ENCODE measurements around the gene CHGA. TPM values are rescaled to one million over a fixed set of nuclear protein-coding genes. Genes with fewer than 3 reads are reported as not detected.

The CHGA gene
- total and polyA plus RNA-seq, 4 experiments from 2014 or later: not detected

DNA sequence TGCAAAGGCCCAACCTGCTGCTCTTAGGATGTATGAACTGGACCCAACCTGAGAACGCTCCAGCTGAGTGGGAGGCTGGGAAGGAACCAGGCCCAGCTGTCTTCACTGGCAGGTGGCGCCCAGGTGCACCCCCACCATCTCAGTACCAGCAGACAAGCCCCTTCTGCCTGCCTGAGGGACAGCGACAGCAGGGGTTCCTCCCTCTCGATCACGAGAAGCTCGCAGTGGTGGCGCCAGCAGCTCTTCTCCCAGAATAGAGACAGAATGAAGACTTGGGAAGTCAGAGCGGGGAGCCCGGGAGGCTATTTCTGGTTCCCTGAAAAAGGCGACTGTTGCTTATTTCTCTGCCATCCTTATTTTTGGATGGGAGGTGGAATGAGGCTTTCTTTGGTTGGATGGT is 46.5 kb downstream of the CHGA start:
- Histone ChIP-seq H3K27me3 (ENCODE audit: insufficient read depth, low read length) (no peaks in the 10 kb centered on the region), H3K4me3 (ENCODE audit: low read length in 2 of 2) (no peak overlapping the region), H3K27ac (ENCODE audit: low read depth, low read length) (no peak overlapping the region), H3K4me1 (ENCODE audit: insufficient read depth, low read length) (no peaks in the 10 kb centered on the region), H3K36me3 (ENCODE audit: insufficient read depth, low read length) (no peaks in the 10 kb centered on the region), H3K9me3 (ENCODE audit: control insufficient read depth in 1 of 2, low read length in 2 of 2) (no peaks in the 10 kb centered on the region)
- peaks cover 8 to 25% of the 10 kb centered on the region in 2 donors for H3K36me3 Mint-ChIP-seq
- no peak for DNase-seq
- peaks cover 0 to 2% (median 0%) of the 10 kb centered on the region in 8 donors for H3K9me3 Mint-ChIP-seq
- POLR2A ChIA-PET (ENCODE audit: partially characterized antibody): no interaction called here
- intact Hi-C loops (cut with micrococcal nuclease): no loop called here
- H3K27ac Mint-ChIP-seq: no peak overlapping the region
- no peak overlapping the region for H3K4me3 Mint-ChIP-seq
- no peaks in the 10 kb centered on the region for H3K27me3 Mint-ChIP-seq
- peaks cover 0 to 10% (median 2%) of the 10 kb centered on the region in 4 donors for H3K4me1 Mint-ChIP-seq
- CTCF ChIA-PET (ENCODE audit: partially characterized antibody): no interaction called here

DNA sequence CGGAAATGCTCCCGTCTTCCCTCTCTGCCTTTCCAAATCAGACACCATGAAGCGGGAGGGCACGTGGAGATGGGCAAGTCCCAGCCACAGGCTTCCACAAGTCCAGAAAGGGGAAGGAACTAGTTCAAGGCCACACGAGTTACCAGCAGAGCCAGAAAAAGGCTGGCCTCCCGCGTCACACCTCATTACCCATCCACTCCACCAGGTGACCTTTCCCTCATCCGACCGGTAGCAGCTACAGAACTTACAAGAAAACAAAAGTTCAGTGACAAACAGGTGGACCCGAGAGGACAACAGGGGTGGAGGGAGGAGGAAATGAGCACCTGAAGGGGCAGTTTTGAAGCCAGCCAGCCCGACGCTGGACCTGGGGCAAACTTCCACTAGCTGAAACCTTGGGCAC is 46.9 kb downstream of the CHGA start:
- POLR2A ChIA-PET (ENCODE audit: partially characterized antibody): no interaction called here
- Histone ChIP-seq H3K4me1 (ENCODE audit: insufficient read depth, low read length) (no peaks in the 10 kb centered on the region), H3K4me3 (ENCODE audit: low read length in 2 of 2) (no peak overlapping the region), H3K27ac (ENCODE audit: low read depth, low read length) (no peak overlapping the region), H3K36me3 (ENCODE audit: insufficient read depth, low read length) (no peaks in the 10 kb centered on the region), H3K27me3 (ENCODE audit: insufficient read depth, low read length) (no peaks in the 10 kb centered on the region), H3K9me3 (ENCODE audit: control insufficient read depth in 1 of 2, low read length in 2 of 2) (no peaks in the 10 kb centered on the region)
- Mint-ChIP-seq H3K4me3 (no peak overlapping the region), H3K4me1 (peaks cover 0 to 10% (median 2%) of the 10 kb centered on the region in 4 donors), H3K36me3 (peaks cover 10 to 28% of the 10 kb centered on the region in 2 donors), H3K27ac (no peak overlapping the region), H3K9me3 (peaks cover 0 to 5% (median 0%) of the 10 kb centered on the region in 8 donors), H3K27me3 (no peaks in the 10 kb centered on the region)
- DNase-seq: no peak
- CTCF ChIA-PET (ENCODE audit: partially characterized antibody): no interaction called here
- intact Hi-C loops (cut with micrococcal nuclease): loop anchor here (2.0 kb wide), 1 partner anchor 41 kb away; no protein-coding TSS in a partner anchor

DNA sequence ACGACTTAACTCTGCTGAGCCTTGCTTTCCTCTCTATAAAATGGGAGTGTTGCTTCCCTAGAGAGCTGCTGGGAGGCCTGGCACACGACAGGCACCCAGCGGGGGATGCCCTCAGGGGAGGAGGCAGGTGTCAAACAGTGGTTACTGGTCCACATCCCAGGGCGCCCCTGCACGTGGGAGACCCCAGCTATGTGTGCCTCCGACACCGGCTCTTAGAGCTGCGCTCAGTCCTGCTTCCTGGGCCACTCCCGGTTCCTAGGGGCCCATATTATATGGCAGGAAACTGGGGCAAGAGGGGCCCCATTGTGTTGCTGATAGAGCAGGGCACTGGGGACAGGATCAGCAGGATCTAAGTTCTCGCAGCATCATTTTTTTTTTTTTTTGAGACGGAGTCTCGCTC is 47.3 kb downstream of the CHGA start:
- POLR2A ChIA-PET (ENCODE audit: partially characterized antibody): no interaction called here
- H3K36me3 Mint-ChIP-seq: peaks cover 10 to 31% of the 10 kb centered on the region in 2 donors
- H3K9me3 Mint-ChIP-seq: peaks cover 0 to 5% (median 0%) of the 10 kb centered on the region in 8 donors
- no peak for DNase-seq
- no peak overlapping the region for H3K27ac Mint-ChIP-seq
- Histone ChIP-seq H3K4me3 (ENCODE audit: low read length in 2 of 2) (no peak overlapping the region), H3K4me1 (ENCODE audit: insufficient read depth, low read length) (no peaks in the 10 kb centered on the region), H3K9me3 (ENCODE audit: control insufficient read depth in 1 of 2, low read length in 2 of 2) (no peaks in the 10 kb centered on the region), H3K27ac (ENCODE audit: low read depth, low read length) (no peak overlapping the region), H3K27me3 (ENCODE audit: insufficient read depth, low read length) (no peaks in the 10 kb centered on the region), H3K36me3 (ENCODE audit: insufficient read depth, low read length) (no peaks in the 10 kb centered on the region)
- intact Hi-C loops (cut with micrococcal nuclease): loop anchor here (2.0 kb wide), 1 partner anchor 41 kb away; no protein-coding TSS in a partner anchor
- CTCF ChIA-PET (ENCODE audit: partially characterized antibody): no interaction called here
- peaks cover 0 to 6% (median under 1%) of the 10 kb centered on the region in 4 donors for H3K4me1 Mint-ChIP-seq
- no peak overlapping the region for H3K4me3 Mint-ChIP-seq
- H3K27me3 Mint-ChIP-seq: no peaks in the 10 kb centered on the region

DNA sequence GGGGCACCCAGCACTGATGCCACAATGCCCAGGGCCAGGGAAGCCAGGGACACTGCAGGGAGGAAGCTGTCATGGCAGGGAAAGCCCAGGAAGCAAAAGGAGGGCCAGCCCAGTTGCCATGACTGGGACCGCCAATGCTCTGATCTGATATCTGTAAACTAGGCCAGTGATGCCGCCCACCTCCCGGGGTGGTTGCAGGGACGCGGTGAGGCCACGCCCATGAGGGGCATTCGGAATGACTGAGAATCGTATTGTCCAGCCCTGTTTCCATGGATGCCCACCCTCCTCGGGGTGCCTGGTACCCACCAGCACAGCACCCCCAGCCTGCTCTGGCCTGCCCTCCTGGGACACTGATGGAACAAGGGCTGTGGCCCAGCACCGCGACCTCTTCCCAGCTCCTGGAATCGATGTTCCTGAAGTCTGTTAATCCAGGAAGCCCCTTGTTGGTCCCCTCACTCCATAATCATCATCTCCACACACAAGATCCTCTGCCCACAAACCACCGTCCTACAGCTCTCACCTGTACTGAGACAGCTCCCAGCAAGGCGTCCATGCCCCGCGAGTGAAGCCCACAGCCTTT is 48.7 kb downstream of the CHGA start:
- ChIA-PET CTCF (ENCODE audit: partially characterized antibody) (no interaction called here), POLR2A (ENCODE audit: partially characterized antibody) (no interaction called here)
- H3K27ac ChIP-seq (ENCODE audit: low read depth, low read length): no peak overlapping the region
- Mint-ChIP-seq H3K9me3 (peaks cover 0 to 9% (median 6%) of the 10 kb centered on the region in 8 donors), H3K4me1 (peaks cover 0 to 5% (median 0%) of the 10 kb centered on the region in 4 donors), H3K4me3 (no peak overlapping the region), H3K27ac (peak overlapping the region in 3 of 7 donors; percentile 18 to 67 (median 65)), H3K36me3 (peaks cover 19 to 45% of the 10 kb centered on the region in 2 donors), H3K27me3 (no peaks in the 10 kb centered on the region)
- DNase-seq: no peak
- no peaks in the 10 kb centered on the region for H3K27me3 ChIP-seq (ENCODE audit: insufficient read depth, low read length)
- H3K4me3 ChIP-seq (ENCODE audit: low read length in 2 of 2): no peak overlapping the region
- H3K36me3 ChIP-seq (ENCODE audit: insufficient read depth, low read length): peaks cover 4% of the 10 kb centered on the region
- no peaks in the 10 kb centered on the region for H3K4me1 ChIP-seq (ENCODE audit: insufficient read depth, low read length)
- peaks cover 0 to 4% of the 10 kb centered on the region in 2 donors for H3K9me3 ChIP-seq (ENCODE audit: control insufficient read depth in 1 of 2, low read length in 2 of 2)
- intact Hi-C loops (cut with micrococcal nuclease): loop anchor here (2.0 kb wide), 1 partner anchor 43 kb away; no protein-coding TSS in a partner anchor

DNA sequence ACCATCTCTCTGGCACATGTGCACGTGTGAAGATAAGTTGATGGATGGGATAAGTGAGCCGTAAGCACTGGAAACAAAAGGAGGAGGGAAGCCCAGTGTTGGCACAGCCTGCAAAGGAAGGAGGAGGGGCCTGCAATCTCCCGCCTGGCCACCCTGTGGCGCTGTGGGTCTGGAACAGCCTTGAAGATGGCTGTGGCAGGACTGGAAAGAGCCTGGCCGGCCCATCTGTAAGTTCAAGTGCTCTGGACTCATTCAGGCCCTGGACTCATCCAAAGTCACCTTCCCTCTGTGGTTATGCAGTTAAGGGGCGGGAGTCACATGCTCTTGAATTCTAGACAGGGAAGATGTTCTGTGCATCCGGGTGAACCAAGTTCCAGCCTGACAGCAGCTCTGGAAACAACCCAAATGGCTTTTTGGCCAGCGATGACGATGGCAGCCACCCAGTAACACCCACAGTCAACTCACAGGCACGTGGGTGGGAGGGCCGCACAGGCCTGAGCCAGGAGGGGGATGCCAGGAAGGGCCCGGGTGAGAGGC is 50.4 kb downstream of the CHGA start:
- peaks cover 36 to 57% of the 10 kb centered on the region in 2 donors for H3K36me3 Mint-ChIP-seq

DNA sequence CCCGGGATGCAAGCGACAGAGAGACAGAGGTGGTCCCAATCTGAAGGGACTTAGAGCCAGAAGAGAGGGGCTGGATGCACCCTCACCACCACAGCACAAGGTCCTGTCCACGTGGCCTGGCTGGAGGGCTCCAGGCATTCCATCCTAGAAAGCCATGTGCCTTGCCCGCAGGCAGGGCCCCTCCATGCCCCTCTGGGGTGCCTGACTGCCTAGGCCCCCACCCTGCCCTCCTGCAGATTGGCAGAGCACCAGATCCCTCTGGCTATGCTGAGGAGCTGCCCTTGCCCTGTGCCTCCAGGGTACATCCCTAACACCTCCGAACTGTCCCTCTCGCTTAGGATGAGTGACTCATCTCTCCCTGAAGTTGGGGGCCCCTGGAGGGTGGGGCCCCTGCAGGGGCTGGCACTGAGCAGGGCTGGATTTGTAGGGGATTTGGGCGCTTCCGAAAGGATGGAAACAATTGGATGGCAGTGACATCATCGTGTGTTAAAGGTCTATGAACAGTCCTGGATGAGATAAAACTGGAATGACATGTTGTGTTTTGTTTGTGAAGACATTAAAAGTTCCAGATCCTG is 50.9 kb downstream of the CHGA start:
- ChIA-PET CTCF (ENCODE audit: partially characterized antibody) (no interaction called here), POLR2A (ENCODE audit: partially characterized antibody) (no interaction called here)
- H3K4me1 ChIP-seq (ENCODE audit: insufficient read depth, low read length): no peaks in the 10 kb centered on the region
- H3K27me3 Mint-ChIP-seq: no peaks in the 10 kb centered on the region
- no peaks in the 10 kb centered on the region for H3K27me3 ChIP-seq (ENCODE audit: insufficient read depth, low read length)
- H3K4me3 Mint-ChIP-seq: no peak overlapping the region
- DNase-seq: no peak
- H3K27ac ChIP-seq (ENCODE audit: low read depth, low read length): no peak overlapping the region
- H3K36me3 Mint-ChIP-seq: peaks cover 36 to 59% of the 10 kb centered on the region in 2 donors
- peaks cover 0 to 10% of the 10 kb centered on the region in 2 donors for H3K9me3 ChIP-seq (ENCODE audit: control insufficient read depth in 1 of 2, low read length in 2 of 2)
- peaks cover 4 to 31% (median 25%) of the 10 kb centered on the region in 8 donors for H3K9me3 Mint-ChIP-seq
- intact Hi-C loops (cut with micrococcal nuclease): no loop called here
- H3K4me3 ChIP-seq (ENCODE audit: low read length in 2 of 2): no peak overlapping the region
- peaks cover 0 to 5% (median 0%) of the 10 kb centered on the region in 4 donors for H3K4me1 Mint-ChIP-seq
- H3K27ac Mint-ChIP-seq: no peak overlapping the region
- H3K36me3 ChIP-seq (ENCODE audit: insufficient read depth, low read length): peaks cover 4% of the 10 kb centered on the region

More for the DNA sequence above, 50.4 kb downstream of the CHGA start:
- DNase-seq: no peak
- no peaks in the 10 kb centered on the region for H3K27me3 ChIP-seq (ENCODE audit: insufficient read depth, low read length)
- no peaks in the 10 kb centered on the region for H3K4me1 ChIP-seq (ENCODE audit: insufficient read depth, low read length)
- peaks cover 4% of the 10 kb centered on the region for H3K36me3 ChIP-seq (ENCODE audit: insufficient read depth, low read length)
- ChIA-PET CTCF (ENCODE audit: partially characterized antibody) (interaction anchor here (1.1 kb wide), 1 partner anchor 14 kb away, joined by 3 read pairs; no protein-coding TSS in a partner anchor), POLR2A (ENCODE audit: partially characterized antibody) (no interaction called here)
- no peak overlapping the region for H3K27ac ChIP-seq (ENCODE audit: low read depth, low read length)
- Mint-ChIP-seq H3K4me1 (peaks cover 0 to 5% (median 0%) of the 10 kb centered on the region in 4 donors), H3K4me3 (no peak overlapping the region), H3K27ac (peak overlapping the region in 2 of 7 donors; percentile 43 to 64), H3K27me3 (no peaks in the 10 kb centered on the region), H3K9me3 (peaks cover 4 to 26% (median 21%) of the 10 kb centered on the region in 8 donors)
- H3K4me3 ChIP-seq (ENCODE audit: low read length in 2 of 2): no peak overlapping the region
- intact Hi-C loops (cut with micrococcal nuclease): no loop called here
- H3K9me3 ChIP-seq (ENCODE audit: control insufficient read depth in 1 of 2, low read length in 2 of 2): peaks cover 0 to 5% of the 10 kb centered on the region in 2 donors

DNA sequence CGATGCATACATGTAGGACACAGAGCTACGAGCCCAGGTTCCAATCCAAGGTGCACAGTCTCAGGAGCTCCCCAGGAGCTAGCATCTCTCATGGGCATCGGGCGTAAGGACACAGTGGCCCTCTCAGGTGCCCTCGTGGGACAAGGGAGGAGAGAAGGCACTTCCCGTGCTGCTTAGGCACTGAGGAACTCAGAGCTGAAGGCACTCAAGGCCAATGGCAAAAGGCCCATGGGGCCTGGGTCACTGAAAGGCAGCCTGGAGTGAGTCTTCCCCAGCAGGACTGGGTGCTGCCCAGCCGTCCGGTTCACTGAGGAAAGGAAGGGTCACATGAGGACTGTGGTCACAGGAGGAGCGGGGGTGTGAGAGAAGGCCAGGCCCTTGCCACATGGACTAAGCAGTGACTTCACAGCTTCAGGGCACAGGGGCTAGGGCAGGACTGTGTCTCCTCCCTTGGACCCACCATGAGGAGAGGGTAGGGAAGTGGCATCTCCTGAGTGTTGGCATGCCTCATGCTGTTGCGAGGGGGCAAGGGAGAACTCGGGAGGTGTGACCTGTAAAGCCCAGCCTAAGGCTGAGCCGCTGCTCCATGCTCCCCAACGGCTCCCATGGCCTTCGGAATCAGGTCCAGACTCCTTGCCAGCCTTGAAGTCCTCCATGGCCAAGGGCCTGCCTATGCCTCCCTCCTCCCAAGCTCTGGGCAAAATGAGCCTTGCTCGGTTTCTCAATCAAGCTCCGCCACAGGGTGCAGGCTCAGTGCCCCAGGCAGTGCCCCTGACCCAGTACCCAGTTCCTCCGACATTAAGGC is 51.8 kb downstream of the CHGA start:
- intact Hi-C loops (cut with micrococcal nuclease): no loop called here
- peaks cover 41 to 63% of the 10 kb centered on the region in 2 donors for H3K36me3 Mint-ChIP-seq
- Histone ChIP-seq H3K4me3 (ENCODE audit: low read length in 2 of 2) (no peak overlapping the region), H3K27ac (ENCODE audit: low read depth, low read length) (no peak overlapping the region), H3K9me3 (ENCODE audit: control insufficient read depth in 1 of 2, low read length in 2 of 2) (peaks cover 0 to 10% of the 10 kb centered on the region in 2 donors), H3K27me3 (ENCODE audit: insufficient read depth, low read length) (no peaks in the 10 kb centered on the region), H3K4me1 (ENCODE audit: insufficient read depth, low read length) (no peaks in the 10 kb centered on the region), H3K36me3 (ENCODE audit: insufficient read depth, low read length) (peaks cover 4% of the 10 kb centered on the region)
- peaks cover 4 to 40% (median 34%) of the 10 kb centered on the region in 8 donors for H3K9me3 Mint-ChIP-seq
- ChIA-PET CTCF (ENCODE audit: partially characterized antibody) (no interaction called here), POLR2A (ENCODE audit: partially characterized antibody) (no interaction called here)
- no peaks in the 10 kb centered on the region for H3K27me3 Mint-ChIP-seq
- no peak overlapping the region for H3K27ac Mint-ChIP-seq
- H3K4me3 Mint-ChIP-seq: no peak overlapping the region
- DNase-seq: no peak
- H3K4me1 Mint-ChIP-seq: peaks cover 0 to 4% (median 0%) of the 10 kb centered on the region in 4 donors
